HepG2 (cell line): ENCODE measurements around the gene SLC15A3.

Experiments used
- ATF2 ChIP-seq: sonication (generic); formaldehyde crosslinking; IDR thresholded peaks from 2 replicates; pipeline ENCODE4 v1.4.0; 2020; ENCODE audit warnings: missing genetic modification reagents
- BHLHE40 ChIP-seq: IDR thresholded peaks from 2 replicates; pipeline ENCODE4 v1.6.1; 2011; ENCODE audit warnings: low read length, improper control_type of control experiment
- CTCF ChIP-seq: sonication (generic); formaldehyde crosslinking; IDR thresholded peaks from 2 replicates; pipeline ENCODE4 v1.5.0; 2020; ENCODE audit warnings: mild to moderate bottlenecking, missing genetic modification reagents, moderate library complexity
- ELF1 ChIP-seq: sonication (generic); formaldehyde crosslinking; IDR thresholded peaks from 2 replicates; pipeline ENCODE4 v1.4.0; 2020; ENCODE audit warnings: missing genetic modification reagents
- HBP1 ChIP-seq: IDR thresholded peaks from 2 replicates; pipeline ENCODE4 v1.6.1; 2016; ENCODE audit warnings: low read depth, control low read depth
- HINFP ChIP-seq: sonication (generic); formaldehyde crosslinking; IDR thresholded peaks from 2 replicates; pipeline ENCODE4 v1.4.0; 2020; ENCODE audit warnings: low read depth, mild to moderate bottlenecking, missing genetic modification reagents
- HOMEZ ChIP-seq: IDR thresholded peaks from 2 replicates; pipeline ENCODE4 v1.6.1; 2016; ENCODE audit warnings: low read depth
- ISL2 ChIP-seq: sonication (generic); formaldehyde crosslinking; IDR thresholded peaks from 2 replicates; pipeline ENCODE4 v1.5.0; 2020; ENCODE audit warnings: missing genetic modification reagents
- POLR2A ChIP-seq, 2 experiments: IDR thresholded peaks; 2 replicates each; pipeline ENCODE4 v1.6.1; 2011; ENCODE audit warnings: low read depth in 2 of 2, low read length in 2 of 2, mild to moderate bottlenecking in 1 of 2, moderate library complexity in 1 of 2; ENCODE audit not compliant: insufficient read depth in 1 of 2
- POLR2AphosphoS5 ChIP-seq: IDR thresholded peaks from 2 replicates; pipeline ENCODE4 v1.6.1; 2012; ENCODE audit warnings: low read depth, low read length
- SYNCRIP ChIP-seq: fragments of 200-400 bp; formaldehyde crosslinking; IDR thresholded peaks from 2 replicates; pipeline ENCODE4 v1.6.1; 2018; ENCODE audit warnings: mild to moderate bottlenecking, low read depth, low read length; ENCODE audit not compliant: insufficient read depth
- ZBTB21 ChIP-seq: sonication (generic); formaldehyde crosslinking; IDR thresholded peaks from 2 replicates; pipeline ENCODE4 v1.4.0; 2020; ENCODE audit warnings: missing genetic modification reagents
- ZNF367 ChIP-seq: sonication (generic); formaldehyde crosslinking; IDR thresholded peaks from 2 replicates; pipeline ENCODE4 v1.4.0; 2020; ENCODE audit warnings: missing genetic modification reagents, borderline replicate concordance

GRCh38 chr11:60928563-60929001, 23.4 kb downstream of the SLC15A3 start:
- TF ChIP-seq ELF1 (CRISPR knock-in tag): no peak
- TF ChIP-seq BHLHE40: no peak
- TF ChIP-seq CTCF (CRISPR knock-in tag): no peak
- no peak for TF ChIP-seq ZBTB21 (CRISPR knock-in tag)
- no peak for TF ChIP-seq ATF2
- TF ChIP-seq SYNCRIP: no peak
- no peak for TF ChIP-seq HBP1 (CRISPR knock-in tag)
- no peak for TF ChIP-seq ISL2 (CRISPR knock-in tag)
- TF ChIP-seq ZNF367 (CRISPR knock-in tag): no peak
- TF ChIP-seq HINFP: no peak
- TF ChIP-seq POLR2AphosphoS5: no peak
- TF ChIP-seq HOMEZ (CRISPR knock-in tag): no peak
- no peak for TF ChIP-seq POLR2A (IDR thresholded peaks at IDR 0.05; ENCODE audit: insufficient read depth in 1 of 2, low read depth in 2 of 2, low read length in 2 of 2)
